ENCODE results near the gene ZNF622.

Gene ZNF622

GRCh38 chr5:16430349-16431089, 35.1 kb downstream of the ZNF622 start:
- no peak for DNase-seq (ENCODE audit: low read depth)

GRCh38 chr5:16428359-16428758, 37.2 kb downstream of the ZNF622 start:
- no peak for DNase-seq (ENCODE audit: low read depth)

- no peak for DNase-seq (ENCODE audit: low read depth)
These were observed 38.0 kb downstream of the ZNF622 start for GRCh38 chr5:16427587-16427986.

GRCh38 chr5:16418471-16418922, 47.1 kb downstream of the ZNF622 start:
- DNase-seq (ENCODE audit: low read depth), result no peak

- no peak for DNase-seq (ENCODE audit: low read depth)
These were observed 48.1 kb downstream of the ZNF622 start for GRCh38 chr5:16417398-16418074.

- DNase-seq (ENCODE audit: low read depth), result no peak
These were observed 50.7 kb downstream of the ZNF622 start for GRCh38 chr5:16414861-16415260.

- DNase-seq (ENCODE audit: low read depth), result no peak
These were observed 52.3 kb downstream of the ZNF622 start for GRCh38 chr5:16413166-16413860.

GRCh38 chr5:16412556-16412955, 53.0 kb downstream of the ZNF622 start:
- no peak for DNase-seq (ENCODE audit: low read depth)

GRCh38 chr5:16411741-16412455, 53.7 kb downstream of the ZNF622 start:
- no peak for DNase-seq (ENCODE audit: low read depth)

GRCh38 chr5:16411235-16411634, 54.4 kb downstream of the ZNF622 start:
- DNase-seq (ENCODE audit: low read depth), result no peak

GRCh38 chr5:16410338-16410737, 55.3 kb downstream of the ZNF622 start:
- DNase-seq (ENCODE audit: low read depth), result no peak

GRCh38 chr5:16406630-16407029, 59.0 kb downstream of the ZNF622 start:
- no peak for DNase-seq (ENCODE audit: low read depth)

- no peak for DNase-seq (ENCODE audit: low read depth)
These were observed 59.6 kb downstream of the ZNF622 start for GRCh38 chr5:16406023-16406422.

All from activated T-helper 9 cell treated with anti-CD3 and anti-CD28 coated beads, Interleukin-2, amount 50 U/mL, for 16 hours (primary cell).